ENCODE measurements around the gene EMP1.

The EMP1 gene

GRCh38 chr12:13195785-13196129, 769 bp upstream of the EMP1 start:
- DNase-seq (ENCODE audit: low spot score): no peak

GRCh38 chr12:13197032-13197431, 506 bp downstream of the EMP1 start:
- DNase-seq (ENCODE audit: low spot score): no peak

GRCh38 chr12:13197526-13198143, 1.1 kb downstream of the EMP1 start:
- no peak for DNase-seq (ENCODE audit: low spot score)

- no peak for DNase-seq (ENCODE audit: low spot score)
Observed at GRCh38 chr12:13198241-13198640, 1.7 kb downstream of the EMP1 start.

GRCh38 chr12:13198876-13199275, 2.4 kb downstream of the EMP1 start:
- no peak for DNase-seq (ENCODE audit: low spot score)

- DNase-seq (ENCODE audit: low spot score): no peak
Observed at GRCh38 chr12:13199592-13199991, 3.1 kb downstream of the EMP1 start.

- DNase-seq (ENCODE audit: low spot score): no peak
Observed at GRCh38 chr12:13200841-13201240, 4.3 kb downstream of the EMP1 start.

GRCh38 chr12:13203034-13203922, 6.8 kb downstream of the EMP1 start:
- no peak for DNase-seq (ENCODE audit: low spot score)

- no peak for DNase-seq (ENCODE audit: low spot score)
Observed at GRCh38 chr12:13204428-13204827, 7.9 kb downstream of the EMP1 start.

- no peak for DNase-seq (ENCODE audit: low spot score)
Observed at GRCh38 chr12:13205809-13206559, 9.5 kb downstream of the EMP1 start.

GRCh38 chr12:13206560-13206897, 10.0 kb downstream of the EMP1 start:
- DNase-seq (ENCODE audit: low spot score): no peak

- DNase-seq (ENCODE audit: low spot score): no peak
Observed at GRCh38 chr12:13208533-13209435, 12.3 kb downstream of the EMP1 start.

GRCh38 chr12:13209436-13210235, 13.1 kb downstream of the EMP1 start:
- no peak for DNase-seq (ENCODE audit: low spot score)

GRCh38 chr12:13210236-13211190, 14.0 kb downstream of the EMP1 start:
- DNase-seq (ENCODE audit: low spot score): no peak

GRCh38 chr12:13211191-13211858, 14.8 kb downstream of the EMP1 start:
- no peak for DNase-seq (ENCODE audit: low spot score)

GRCh38 chr12:13211859-13212664, 15.5 kb downstream of the EMP1 start:
- DNase-seq (ENCODE audit: low spot score): peak; percentile 76

GRCh38 chr12:13215056-13215455, 18.5 kb downstream of the EMP1 start:
- DNase-seq (ENCODE audit: low spot score): no peak

GRCh38 chr12:13218641-13219040, 22.1 kb downstream of the EMP1 start:
- no peak for DNase-seq (ENCODE audit: low spot score)

Measured in SK-N-DZ (cell line).